Lung (tissue), 16 donors: ENCODE measurements around the gene PDF. TPM values are rescaled to one million over a fixed set of nuclear protein-coding genes. Genes with fewer than 3 reads are reported as not detected.

Source experiments
- ATAC-seq: fragments of 200-7000 bp; cut with Tn5 transposase; one replicate; pipeline ENCODE4 v1.9.1; 2020; ENCODE audit warnings: moderate number of reproducible peaks; ENCODE audit not compliant: insufficient read depth, low FRiP score
- DNase-seq, 3 donors: peaks; one replicate each; pipeline ENCODE4 v3.0.0-alpha.2; 2013 to 2017
- H3K27ac ChIP-seq, 2 donors: one replicate each; pipeline ENCODE4 v1.5.1; 2013; ENCODE audit warnings: mild to moderate bottlenecking in 2 of 2, moderate library complexity in 2 of 2, control low read depth in 1 of 2, inconsistent platforms in 1 of 2, low read depth in 1 of 2, low read length in 1 of 2
- H3K27me3 ChIP-seq, 3 donors: one replicate each; pipeline ENCODE4 v1.5.1; 2013; ENCODE audit warnings: low read length in 2 of 3; ENCODE audit not compliant: control insufficient read depth in 3 of 3, insufficient read depth in 3 of 3
- H3K36me3 ChIP-seq, 4 donors: one replicate each; pipeline ENCODE4 v1.5.1; 2013; ENCODE audit warnings: low read length in 4 of 4, mild to moderate bottlenecking in 1 of 4, moderate library complexity in 1 of 4; ENCODE audit not compliant: control insufficient read depth in 4 of 4, insufficient read depth in 4 of 4
- H3K4me1 ChIP-seq, 5 donors: one replicate each; pipeline ENCODE4 v1.5.1; 2013; ENCODE audit warnings: low read length in 5 of 5, mild to moderate bottlenecking in 2 of 5, moderate library complexity in 1 of 5; ENCODE audit not compliant: control insufficient read depth in 5 of 5, insufficient read depth in 5 of 5
- H3K4me3 ChIP-seq: one replicate; pipeline ENCODE4 v1.5.1; 2013; ENCODE audit warnings: mild to moderate bottlenecking, control low read depth, moderate library complexity
- H3K9ac ChIP-seq, 2 donors: one replicate each; pipeline ENCODE4 v1.5.1; 2013; ENCODE audit warnings: low read length in 2 of 2, control low read depth in 1 of 2; ENCODE audit not compliant: insufficient read depth in 1 of 2
- H3K9me3 ChIP-seq, 4 donors: one replicate each; pipeline ENCODE4 v1.5.1; 2013; ENCODE audit warnings: low read length in 3 of 4, mild to moderate bottlenecking in 1 of 4, moderate library complexity in 1 of 4; ENCODE audit not compliant: control insufficient read depth in 4 of 4, insufficient read depth in 3 of 4
- WGBS, 2 donors: extraction: QIAGEN DNeasy Blood & Tissue Kit; methylation state at CpG; one replicate each; pipeline ENCODE4 v1.1.7; 2013; 5-methylcytosine and 5-hydroxymethylcytosine counted together
- long read RNA-seq, 5 donors: transcript quantifications; one replicate each; lab custom pipeline, GENCODE V29; 2026
- polyA plus RNA-seq, 2 donors: library from polyadenylated mRNA; stranded (reverse); fragments of 200-250 nt; gene quantifications; one replicate each; pipeline ENCODE4 v1.2.1, GENCODE V29; 2013
- total RNA-seq, 2 donors: library from RNA; depleted of rRNA in 1 of 2; stranded (reverse); fragments of >200 nt in 1 of 2; gene quantifications; one replicate each; pipeline ENCODE4 v1.2.1, GENCODE V29; 2014 to 2021
- TF ChIP-seq, protein P1 (sequence below): IDR thresholded peaks from 2 replicates; pipeline ENCODE4 v1.5.1; 2012; ENCODE audit warnings: mild to moderate bottlenecking; ENCODE audit errors: control extremely low read depth, extremely low read depth
- donor health status: control.
- donor health status: control.
- donor health status: Bipolar disorder and iron deficiency.
- donor health status: healthy.
- donor health status: DM: yes; HTN: yes; CAD: no.

Gene PDF, protein sequence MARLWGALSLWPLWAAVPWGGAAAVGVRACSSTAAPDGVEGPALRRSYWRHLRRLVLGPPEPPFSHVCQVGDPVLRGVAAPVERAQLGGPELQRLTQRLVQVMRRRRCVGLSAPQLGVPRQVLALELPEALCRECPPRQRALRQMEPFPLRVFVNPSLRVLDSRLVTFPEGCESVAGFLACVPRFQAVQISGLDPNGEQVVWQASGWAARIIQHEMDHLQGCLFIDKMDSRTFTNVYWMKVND
- 10 to 100 TPM in 1 of 2 donors, 1 to 10 TPM in 1; 6.4 to 16.6 TPM for total RNA-seq
- polyA plus RNA-seq, result 10 to 100 TPM in 1 of 2 donors, 1 to 10 TPM in 1; 6.0 to 11.8 TPM
- long read RNA-seq, donor 1, partial matches to known transcripts, result 0 of 4 reads
- long read RNA-seq, donor 1, other reads (novel, unspliced or antisense), result 0 of 4 reads
- long read RNA-seq, donor 2, partial matches to known transcripts, result 0 of 2 reads
- long read RNA-seq, donor 2, other reads (novel, unspliced or antisense), result 0 of 2 reads
- long read RNA-seq, donor 3, partial matches to known transcripts, result 0 of 2 reads
- long read RNA-seq, donor 3, other reads (novel, unspliced or antisense), result 0 of 2 reads
- long read RNA-seq, donor 4, partial matches to known transcripts, result 0 of 3 reads
- long read RNA-seq, donor 4, other reads (novel, unspliced or antisense), result 0 of 3 reads
- long read RNA-seq, donor 5, partial matches to known transcripts, result 0 of 4 reads
- long read RNA-seq, donor 5, other reads (novel, unspliced or antisense), result 0 of 4 reads

DNA sequence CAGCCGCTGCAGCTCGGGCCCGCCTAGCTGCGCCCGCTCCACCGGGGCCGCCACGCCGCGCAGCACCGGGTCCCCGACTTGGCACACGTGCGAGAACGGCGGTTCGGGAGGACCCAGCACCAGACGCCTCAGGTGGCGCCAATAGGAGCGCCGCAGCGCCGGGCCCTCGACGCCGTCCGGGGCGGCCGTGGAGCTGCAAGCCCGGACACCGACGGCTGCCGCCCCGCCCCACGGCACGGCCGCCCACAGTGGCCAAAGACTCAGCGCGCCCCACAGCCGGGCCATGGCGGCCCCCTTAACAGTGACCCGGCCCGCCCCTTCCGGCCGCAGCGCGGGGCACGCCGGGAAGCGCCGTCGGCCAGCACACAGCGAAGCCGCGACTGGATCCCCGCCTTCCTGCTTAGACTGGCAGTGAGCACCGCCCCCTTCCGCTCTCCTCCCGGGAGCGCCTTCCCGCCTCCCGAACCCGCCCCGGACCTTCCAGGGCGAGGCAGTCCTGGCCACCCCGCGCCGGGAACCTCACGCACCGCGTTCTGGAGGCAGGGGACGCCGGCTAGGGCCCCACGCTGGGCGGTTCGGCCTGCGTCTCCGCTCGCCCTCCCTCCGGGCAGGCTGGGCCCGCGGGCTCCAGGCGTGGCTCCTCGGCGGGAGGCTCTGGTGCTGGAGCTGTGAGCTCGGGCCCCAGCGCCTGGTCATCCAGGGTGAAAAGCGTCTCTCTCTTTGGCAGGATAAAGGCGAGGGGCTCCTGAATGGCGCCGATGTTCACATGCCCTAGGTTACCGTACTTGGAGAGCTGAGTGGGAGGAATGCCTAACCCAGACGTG, at the start of gene PDF:
TSS of gene PDF (minus strand) at position 303 of the 824 bp plus-strand sequence. CDS start at position 285, 18 bp downstream.
- peak within 1 kb of the TSS; percentile 97 for H3K4me3 ChIP-seq
- no peaks in the 10 kb centered on the region for H3K27me3 ChIP-seq
- DNase-seq (peak; percentile 93 to 97 (median 94)), ATAC-seq (peak; percentile 98)
- H3K36me3 ChIP-seq, result peaks cover 5 to 47% (median 39%) of the 10 kb centered on the region in 4 donors
- peaks cover 0 to 1% (median 0%) of the 10 kb centered on the region in 4 donors for H3K9me3 ChIP-seq
- TF ChIP-seq, protein P1, sequence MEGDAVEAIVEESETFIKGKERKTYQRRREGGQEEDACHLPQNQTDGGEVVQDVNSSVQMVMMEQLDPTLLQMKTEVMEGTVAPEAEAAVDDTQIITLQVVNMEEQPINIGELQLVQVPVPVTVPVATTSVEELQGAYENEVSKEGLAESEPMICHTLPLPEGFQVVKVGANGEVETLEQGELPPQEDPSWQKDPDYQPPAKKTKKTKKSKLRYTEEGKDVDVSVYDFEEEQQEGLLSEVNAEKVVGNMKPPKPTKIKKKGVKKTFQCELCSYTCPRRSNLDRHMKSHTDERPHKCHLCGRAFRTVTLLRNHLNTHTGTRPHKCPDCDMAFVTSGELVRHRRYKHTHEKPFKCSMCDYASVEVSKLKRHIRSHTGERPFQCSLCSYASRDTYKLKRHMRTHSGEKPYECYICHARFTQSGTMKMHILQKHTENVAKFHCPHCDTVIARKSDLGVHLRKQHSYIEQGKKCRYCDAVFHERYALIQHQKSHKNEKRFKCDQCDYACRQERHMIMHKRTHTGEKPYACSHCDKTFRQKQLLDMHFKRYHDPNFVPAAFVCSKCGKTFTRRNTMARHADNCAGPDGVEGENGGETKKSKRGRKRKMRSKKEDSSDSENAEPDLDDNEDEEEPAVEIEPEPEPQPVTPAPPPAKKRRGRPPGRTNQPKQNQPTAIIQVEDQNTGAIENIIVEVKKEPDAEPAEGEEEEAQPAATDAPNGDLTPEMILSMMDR, result no peak
- peaks cover 10 to 18% (median 17%) of the 10 kb centered on the region in 5 donors for H3K4me1 ChIP-seq
- whole genome bisulfite sequencing, 2 donors, result 0 to 1% methylated on average over 63 to 93 of the region's 93 CpGs
- H3K9ac ChIP-seq, result peak within 1 kb of the TSS; percentile 61 to 75
- H3K27ac ChIP-seq, result peak within 1 kb of the TSS; percentile 74 to 96

DNA sequence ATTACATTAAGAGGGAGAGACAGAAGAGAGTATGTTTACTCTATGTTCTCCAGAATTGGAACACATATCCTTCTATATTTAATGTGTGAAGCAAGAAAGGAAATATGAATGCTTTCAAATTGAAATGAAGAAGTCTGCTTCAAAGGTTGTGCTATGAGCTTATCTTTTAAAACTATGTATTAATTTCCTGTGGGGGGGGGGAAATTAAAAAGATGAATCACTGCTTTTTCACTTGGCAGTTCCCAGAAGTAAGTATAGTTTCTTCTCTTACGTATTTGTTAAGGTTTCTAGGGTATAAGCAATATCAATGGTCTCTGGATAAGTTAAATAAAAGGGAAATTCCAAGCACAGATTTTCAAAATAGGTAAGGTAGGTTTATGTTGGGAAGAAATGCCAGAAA, 48.4 kb upstream of the PDF start:
- 72 to 88% methylated on average over 1 of the region's 1 CpG for WGBS, 2 donors

DNA sequence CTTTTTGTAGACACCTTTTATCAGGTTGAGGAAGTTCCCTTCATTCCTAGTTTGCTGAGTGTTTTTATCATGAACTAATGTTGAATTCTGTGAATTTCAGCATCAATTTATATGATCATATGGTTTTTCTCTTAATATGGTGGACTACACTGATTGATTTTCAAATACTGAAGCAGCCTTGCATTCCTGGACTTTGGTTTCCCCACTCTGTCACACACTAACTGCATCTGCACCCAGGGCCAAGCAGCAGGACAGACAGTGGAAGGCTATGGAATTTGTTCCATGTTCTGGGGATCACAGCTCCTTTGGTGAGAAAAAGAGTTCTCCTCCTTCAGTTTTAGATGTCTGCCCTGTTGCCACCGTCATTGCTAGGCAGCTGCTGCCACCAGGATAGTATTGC, 47.6 kb upstream of the PDF start:
- peaks cover 14 to 29% (median 20%) of the 10 kb centered on the region in 4 donors for H3K36me3 ChIP-seq
- WGBS, 2 donors, result 89 to 93% methylated on average over 1 of the region's 1 CpG

More for the DNA sequence above, 48.4 kb upstream of the PDF start:
- Histone ChIP-seq H3K4me1 (peaks cover 0 to under 1% (median 0%) of the 10 kb centered on the region in 5 donors), H3K9ac (no peak overlapping the region), H3K9me3 (no peaks in the 10 kb centered on the region), H3K27ac (no peak overlapping the region), H3K27me3 (no peaks in the 10 kb centered on the region), H3K36me3 (peaks cover 12 to 35% (median 18%) of the 10 kb centered on the region in 4 donors), H3K4me3 (no peak overlapping the region)
- ATAC-seq, result no peak
- TF ChIP-seq, protein P1, result no peak
- DNase-seq, result no peak

More for the DNA sequence above, 47.6 kb upstream of the PDF start:
- no peaks in the 10 kb centered on the region for H3K4me1 ChIP-seq
- DNase-seq, result no peak
- H3K9me3 ChIP-seq, result no peaks in the 10 kb centered on the region
- H3K9ac ChIP-seq, result no peak overlapping the region
- no peaks in the 10 kb centered on the region for H3K27me3 ChIP-seq
- no peak overlapping the region for H3K27ac ChIP-seq
- TF ChIP-seq, protein P1, result no peak
- no peak for ATAC-seq
- no peak overlapping the region for H3K4me3 ChIP-seq
